ENCODE data around the gene ANKRD39. TPM values are rescaled to one million over a fixed set of nuclear protein-coding genes. Genes with fewer than 3 reads are reported as not detected.

The ANKRD39 gene
- total RNA-seq, 3 donors from 2014 or later = 11.2 to 14.1 (median 12.2) TPM

DNA sequence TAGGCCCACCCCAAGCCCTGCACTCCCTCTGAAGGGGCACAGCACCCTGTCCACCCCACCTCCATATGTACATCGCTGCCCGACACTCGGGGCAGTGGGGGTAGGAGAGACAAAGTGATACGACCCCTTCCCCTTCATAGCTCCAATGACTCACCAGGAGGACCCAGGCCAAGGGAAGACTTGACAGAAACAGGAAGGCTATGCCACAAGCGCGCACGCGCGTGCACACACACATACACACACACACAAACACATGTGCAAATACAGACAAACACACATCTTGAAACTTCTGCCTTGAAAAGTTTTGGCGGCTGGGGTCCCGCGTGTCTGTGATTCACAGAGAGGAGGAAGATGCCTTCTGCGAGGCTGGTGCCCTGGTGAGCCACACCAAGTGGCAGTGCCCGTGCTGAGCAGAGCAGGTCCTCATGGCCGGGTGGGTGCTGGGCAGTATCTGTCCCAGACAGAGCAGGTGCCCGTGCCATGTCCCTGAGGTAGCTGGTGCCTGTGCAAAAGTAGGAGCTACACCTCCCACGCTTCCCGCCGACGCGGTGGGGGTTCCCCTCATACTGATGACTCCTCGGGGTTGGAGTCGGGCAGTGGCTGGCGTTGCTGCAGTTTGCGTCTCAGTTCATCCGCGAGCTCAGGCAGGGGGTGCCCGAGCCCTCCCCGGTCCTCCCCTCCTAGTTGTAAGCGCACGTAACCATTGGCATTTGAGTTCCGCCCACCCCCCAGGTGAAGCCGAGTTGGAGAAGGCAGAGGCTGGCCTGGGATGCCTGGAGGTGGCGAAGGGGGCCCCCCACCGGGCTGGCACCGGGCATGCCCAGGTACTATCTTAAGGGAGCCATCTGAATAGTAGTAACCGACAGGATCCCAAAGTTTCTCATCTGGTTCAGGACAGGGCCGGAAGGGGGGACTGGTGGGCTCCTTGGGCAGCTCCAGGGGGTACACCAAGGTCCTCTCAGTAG, 2.5 kb upstream of the ANKRD39 start:
- TF ChIP-seq, protein P1, sequence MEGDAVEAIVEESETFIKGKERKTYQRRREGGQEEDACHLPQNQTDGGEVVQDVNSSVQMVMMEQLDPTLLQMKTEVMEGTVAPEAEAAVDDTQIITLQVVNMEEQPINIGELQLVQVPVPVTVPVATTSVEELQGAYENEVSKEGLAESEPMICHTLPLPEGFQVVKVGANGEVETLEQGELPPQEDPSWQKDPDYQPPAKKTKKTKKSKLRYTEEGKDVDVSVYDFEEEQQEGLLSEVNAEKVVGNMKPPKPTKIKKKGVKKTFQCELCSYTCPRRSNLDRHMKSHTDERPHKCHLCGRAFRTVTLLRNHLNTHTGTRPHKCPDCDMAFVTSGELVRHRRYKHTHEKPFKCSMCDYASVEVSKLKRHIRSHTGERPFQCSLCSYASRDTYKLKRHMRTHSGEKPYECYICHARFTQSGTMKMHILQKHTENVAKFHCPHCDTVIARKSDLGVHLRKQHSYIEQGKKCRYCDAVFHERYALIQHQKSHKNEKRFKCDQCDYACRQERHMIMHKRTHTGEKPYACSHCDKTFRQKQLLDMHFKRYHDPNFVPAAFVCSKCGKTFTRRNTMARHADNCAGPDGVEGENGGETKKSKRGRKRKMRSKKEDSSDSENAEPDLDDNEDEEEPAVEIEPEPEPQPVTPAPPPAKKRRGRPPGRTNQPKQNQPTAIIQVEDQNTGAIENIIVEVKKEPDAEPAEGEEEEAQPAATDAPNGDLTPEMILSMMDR (IDR thresholded peaks at IDR 0.05) = no peak
- no peaks in the 10 kb centered on the region for H3K36me3 ChIP-seq (ENCODE audit: low read depth)
- no peaks in the 10 kb centered on the region for H3K9me3 ChIP-seq
- H3K4me1 ChIP-seq (ENCODE audit: low read depth) = peaks cover 26% of the 10 kb centered on the region
- H3K4me3 ChIP-seq = no peak overlapping the region
- DNase-seq (no peak), ATAC-seq (no peak)
- intact Hi-C loops (cut with DNase I, micrococcal nuclease) = no loop called here

DNA sequence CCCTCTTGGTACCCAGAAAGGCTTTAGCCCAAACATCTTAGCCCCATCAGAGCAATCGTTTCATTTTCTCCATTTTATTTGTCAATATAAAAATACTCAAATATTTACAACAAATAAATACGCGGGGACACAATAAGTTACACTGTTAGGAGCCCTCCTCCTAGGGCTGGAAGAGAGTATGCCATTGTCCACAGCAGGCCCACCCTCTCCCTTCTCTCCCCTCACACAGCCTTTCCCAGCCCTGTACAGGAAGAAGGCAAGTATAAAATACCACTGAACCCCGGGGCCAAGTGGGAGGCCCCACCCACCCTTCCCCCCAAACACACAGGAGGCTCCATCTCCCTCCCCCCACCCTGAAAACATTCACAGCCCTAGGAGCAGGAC, 1.9 kb upstream of the ANKRD39 start:
- Histone ChIP-seq H3K4me3 (no peak overlapping the region), H3K36me3 (ENCODE audit: low read depth) (no peaks in the 10 kb centered on the region), H3K9me3 (no peaks in the 10 kb centered on the region), H3K4me1 (ENCODE audit: low read depth) (peaks cover 26% of the 10 kb centered on the region)
- ATAC-seq (no peak), DNase-seq (no peak)
- TF ChIP-seq, protein P1 (IDR thresholded peaks at IDR 0.05) = no peak
- intact Hi-C loops (cut with DNase I, micrococcal nuclease) = loop anchor here in 1 of 2 donors (5.0 kb wide), 1 partner anchor 93 kb away; no protein-coding TSS in a partner anchor

DNA sequence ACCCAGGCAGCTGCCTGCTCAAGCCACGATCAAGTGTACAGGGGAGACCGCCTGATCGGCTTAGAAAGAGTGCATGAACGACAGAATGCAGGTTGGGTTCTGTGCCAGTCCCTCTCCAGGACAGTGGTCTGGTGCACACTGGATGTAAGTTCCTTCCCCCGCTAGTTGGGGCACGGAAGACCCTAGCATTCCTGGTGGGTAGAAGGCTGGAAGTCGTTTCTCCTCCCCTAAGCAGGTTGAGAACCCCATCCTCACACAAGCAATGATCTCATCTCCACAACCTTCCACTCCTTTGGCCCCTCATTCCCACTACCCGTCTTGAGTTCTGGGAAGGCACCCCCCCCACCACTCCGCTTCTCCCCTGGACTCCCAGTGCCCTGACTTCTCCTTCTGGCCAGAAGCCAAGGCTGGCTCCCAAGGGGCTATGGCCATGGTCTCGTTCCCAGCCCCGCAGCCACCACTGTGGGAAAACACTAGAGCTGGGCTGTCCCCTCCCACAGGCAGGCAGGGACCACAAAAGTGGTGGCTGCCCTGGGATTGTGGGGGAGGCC, 1.4 kb upstream of the ANKRD39 start:
- no peak for ATAC-seq
- TF ChIP-seq, protein P1 (IDR thresholded peaks at IDR 0.05) = no peak

DNA sequence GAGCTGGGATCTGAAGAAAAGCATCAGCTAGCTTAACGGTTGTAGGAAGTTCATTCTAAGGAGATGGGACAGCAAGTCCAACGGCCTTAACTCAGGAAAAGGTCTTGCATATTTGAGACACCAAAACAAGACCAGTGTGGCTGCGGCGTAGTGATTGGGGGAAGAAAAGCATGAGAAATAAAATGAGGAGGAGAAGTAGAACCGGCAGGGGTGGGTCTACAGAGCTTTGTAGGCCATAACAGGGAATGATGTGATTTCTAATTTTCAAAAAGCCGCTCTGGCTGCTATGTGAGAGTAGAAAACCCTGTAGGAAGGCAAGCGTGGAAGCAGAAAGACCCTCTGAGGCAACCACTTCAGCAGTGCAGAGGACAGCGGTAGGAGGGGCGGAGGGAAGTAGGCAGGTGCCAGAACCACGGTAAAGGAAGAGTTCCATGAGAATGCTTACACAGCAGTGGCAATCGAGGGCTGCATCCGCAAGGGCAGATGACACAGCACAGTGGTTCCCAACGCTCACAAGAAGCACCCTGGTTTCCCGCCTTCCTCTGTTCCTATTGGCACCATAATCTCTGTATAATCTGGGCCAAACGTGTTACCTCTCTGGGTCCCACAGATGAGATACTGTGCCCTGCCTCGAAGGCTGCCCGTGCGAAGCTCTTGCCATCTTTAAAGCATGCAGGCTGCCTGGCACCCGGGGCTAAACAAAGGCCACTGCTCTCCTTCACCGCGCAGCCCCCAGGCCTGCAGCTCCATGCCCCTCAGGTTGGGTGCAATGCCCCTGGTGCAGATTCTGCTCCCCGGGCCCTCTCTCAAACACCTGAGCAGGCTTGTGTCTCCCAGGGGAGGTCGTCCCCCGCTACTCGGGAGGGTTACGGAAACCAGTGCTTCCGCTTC, 795 bp downstream of the ANKRD39 start:
- peaks cover 22% of the 10 kb centered on the region for H3K4me1 ChIP-seq (ENCODE audit: low read depth)
- intact Hi-C loops (cut with DNase I, micrococcal nuclease) = loop anchor here in 1 of 2 donors (5.0 kb wide), 1 partner anchor 95 kb away; no protein-coding TSS in a partner anchor

More for the DNA sequence above, 1.4 kb upstream of the ANKRD39 start:
- no peak for DNase-seq
- Histone ChIP-seq H3K9me3 (no peaks in the 10 kb centered on the region), H3K4me1 (ENCODE audit: low read depth) (peaks cover 26% of the 10 kb centered on the region), H3K4me3 (no peak overlapping the region), H3K36me3 (ENCODE audit: low read depth) (no peaks in the 10 kb centered on the region)
- intact Hi-C loops (cut with DNase I, micrococcal nuclease) = loop anchor here in 1 of 2 donors (5.0 kb wide), 1 partner anchor 93 kb away; no protein-coding TSS in a partner anchor

More for the DNA sequence above, 795 bp downstream of the ANKRD39 start:
- DNase-seq (peak in 1 of 3 donors; percentile 49), ATAC-seq (peak; percentile 20)
- peak overlapping the region; percentile 39 for H3K4me3 ChIP-seq
- H3K36me3 ChIP-seq (ENCODE audit: low read depth) = no peaks in the 10 kb centered on the region
- no peaks in the 10 kb centered on the region for H3K9me3 ChIP-seq
- TF ChIP-seq, protein P1 (IDR thresholded peaks at IDR 0.05) = no peak

All from mucosa of descending colon (tissue), 3 donors.